Muscle of arm (tissue), 14 donors: ENCODE data around the gene DRC3. TPM values are rescaled to one million over a fixed set of nuclear protein-coding genes. Genes with fewer than 3 reads are reported as not detected.
"Not testable (repeated sequence)": the region's sequence is repeated elsewhere in the genome, so short reads cannot be mapped to it uniquely, and the experiment has no call there.

Source experiments
- DNase-seq: peaks from one replicate; pipeline ENCODE4 v3.0.0-alpha.2; 2013
- long read RNA-seq, 11 donors: transcript quantifications; one replicate each; lab custom pipeline, GENCODE V29; 2026
- polyA plus RNA-seq, 12 donors: library from polyadenylated mRNA; unstranded; fragments of 120-200 nt; gene quantifications; one replicate each; pipeline ENCODE4 v1.2.1, GENCODE V29; 2013; ENCODE audit not compliant: insufficient read length in 12 of 12

Gene DRC3, protein sequence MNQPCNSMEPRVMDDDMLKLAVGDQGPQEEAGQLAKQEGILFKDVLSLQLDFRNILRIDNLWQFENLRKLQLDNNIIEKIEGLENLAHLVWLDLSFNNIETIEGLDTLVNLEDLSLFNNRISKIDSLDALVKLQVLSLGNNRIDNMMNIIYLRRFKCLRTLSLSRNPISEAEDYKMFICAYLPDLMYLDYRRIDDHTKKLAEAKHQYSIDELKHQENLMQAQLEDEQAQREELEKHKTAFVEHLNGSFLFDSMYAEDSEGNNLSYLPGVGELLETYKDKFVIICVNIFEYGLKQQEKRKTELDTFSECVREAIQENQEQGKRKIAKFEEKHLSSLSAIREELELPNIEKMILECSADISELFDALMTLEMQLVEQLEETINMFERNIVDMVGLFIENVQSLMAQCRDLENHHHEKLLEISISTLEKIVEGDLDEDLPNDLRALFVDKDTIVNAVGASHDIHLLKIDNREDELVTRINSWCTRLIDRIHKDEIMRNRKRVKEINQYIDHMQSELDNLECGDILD
- polyA plus RNA-seq = 1 to 10 TPM in 11 of 12 donors, not detected in 1; 3.4 to 9.0 (median 6.0) TPM
- long read RNA-seq, donor 1 = 0 reads
- long read RNA-seq, donor 2 = 0 reads
- long read RNA-seq, donor 3 = 0 reads
- long read RNA-seq, donor 4 = 0 reads
- long read RNA-seq, donor 5 = 0 reads
- long read RNA-seq, donor 6 = 0 reads
- long read RNA-seq, donor 7 = 0 reads
- long read RNA-seq, donor 8, partial matches to known transcripts = 5 of 14 reads
- long read RNA-seq, donor 8, other reads (novel, unspliced or antisense) = 9 of 14 reads
- long read RNA-seq, donor 9 = 0 reads
- long read RNA-seq, donor 10 = 0 reads
- long read RNA-seq, donor 11 = 0 reads

GRCh38 chr17:17972126-17972951, at the start of gene DRC3, which contains the start of gene TOM1L2:
Gene DRC3 (plus strand): TSS chr17:17972862. CDS start chr17:17977599, 4,737 bp downstream.
Gene TOM1L2 (minus strand): TSS chr17:17972400. CDS start chr17:17972313, 87 bp downstream.
- peak; percentile 100 for DNase-seq

DNA sequence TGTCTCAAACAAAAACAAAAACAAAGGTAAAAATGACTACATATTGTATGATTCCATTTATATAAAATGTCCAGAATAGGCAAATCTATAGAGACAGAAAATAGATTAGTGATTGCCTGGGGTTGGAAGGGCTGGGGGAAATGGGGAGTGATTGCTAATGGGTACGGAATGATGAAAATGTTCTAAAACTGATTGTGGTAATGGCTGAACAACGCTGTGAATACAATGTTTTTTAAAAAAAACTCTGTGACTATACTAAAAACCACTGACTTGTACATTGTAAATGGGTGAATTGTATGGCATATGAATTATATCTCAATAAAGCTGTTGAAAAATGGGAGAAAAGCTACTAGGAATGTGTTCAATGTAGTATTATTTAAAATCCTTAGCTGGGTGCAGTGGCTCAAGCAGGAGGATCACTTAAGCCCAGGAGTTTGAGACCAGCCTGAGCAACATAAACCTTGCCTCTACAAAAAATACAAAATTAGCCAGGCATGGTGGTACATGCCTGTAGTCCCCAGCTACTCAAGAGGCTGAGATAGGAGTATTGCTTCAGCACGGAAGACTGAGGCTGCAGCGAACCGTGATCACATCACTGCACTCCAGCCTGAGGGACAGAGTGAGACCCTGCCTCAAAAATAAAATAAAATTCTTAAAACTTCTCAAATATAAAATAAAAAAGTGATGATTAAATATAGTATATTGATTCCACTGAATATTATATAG, 48.4 kb upstream of the DRC3 start:
- DNase-seq = no peak

DNA sequence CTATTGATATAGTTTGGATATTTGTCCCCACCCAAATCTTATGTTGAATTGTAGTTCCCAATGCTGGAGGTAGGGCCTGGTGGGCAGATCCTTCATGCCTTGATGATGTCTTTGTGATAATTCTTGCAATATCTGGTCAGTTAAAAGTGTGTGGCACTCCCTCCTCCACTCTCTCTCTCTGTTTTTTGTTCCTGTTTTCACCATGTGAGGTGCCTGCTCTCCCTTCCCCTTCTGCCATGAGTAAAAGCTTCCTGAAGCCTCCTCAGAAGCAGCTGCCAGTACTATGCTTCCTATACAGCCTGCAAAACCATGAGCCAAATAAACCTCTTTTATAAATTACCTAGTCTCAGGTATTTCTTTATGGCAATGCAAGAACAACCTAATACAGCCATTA, 47.8 kb upstream of the DRC3 start:
- DNase-seq = no peak

GRCh38 chr17:17926036-17926435, 46.6 kb upstream of the DRC3 start:
- no peak for DNase-seq

- DNase-seq = no peak
Observed at GRCh38 chr17:17926840-17927449, 45.7 kb upstream of the DRC3 start.

GRCh38 chr17:17928398-17929287, 44.0 kb upstream of the DRC3 start:
- no peak for DNase-seq

DNA sequence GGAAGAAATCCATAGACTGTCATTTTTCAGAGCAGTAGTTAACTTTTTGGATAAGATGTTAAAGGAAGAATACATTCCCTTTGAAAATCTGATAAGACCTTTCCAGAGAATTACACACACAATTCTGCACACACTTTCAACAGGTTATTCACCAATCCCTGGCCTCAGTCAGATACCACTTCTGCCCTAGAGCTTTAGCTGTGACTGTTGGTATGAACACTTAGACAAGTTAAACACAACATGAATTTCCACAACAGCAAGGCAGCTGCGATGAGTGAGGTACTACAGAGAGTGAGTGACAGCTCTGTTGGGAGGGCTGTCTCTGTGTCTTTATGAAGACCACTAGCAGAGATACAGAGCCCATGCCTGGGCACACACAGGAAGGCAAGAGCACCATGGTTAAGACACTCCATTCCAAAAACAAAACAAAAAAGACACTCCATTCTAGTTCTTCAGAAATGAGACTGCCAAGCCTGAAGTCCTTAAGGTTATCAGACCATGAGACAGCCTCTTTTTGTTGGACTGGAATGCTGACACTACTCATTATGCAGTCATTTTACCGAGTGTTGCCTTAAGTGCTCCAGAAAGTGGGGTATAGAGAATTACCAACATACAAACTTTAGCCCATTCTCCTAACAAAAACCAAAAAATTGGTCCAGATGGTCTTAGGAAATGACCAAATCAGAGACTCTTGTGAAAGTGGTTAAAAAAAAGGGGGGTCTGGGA, 42.8 kb upstream of the DRC3 start:
- no peak for DNase-seq

GRCh38 chr17:17930674-17931073, 42.0 kb upstream of the DRC3 start:
- no peak for DNase-seq

DNA sequence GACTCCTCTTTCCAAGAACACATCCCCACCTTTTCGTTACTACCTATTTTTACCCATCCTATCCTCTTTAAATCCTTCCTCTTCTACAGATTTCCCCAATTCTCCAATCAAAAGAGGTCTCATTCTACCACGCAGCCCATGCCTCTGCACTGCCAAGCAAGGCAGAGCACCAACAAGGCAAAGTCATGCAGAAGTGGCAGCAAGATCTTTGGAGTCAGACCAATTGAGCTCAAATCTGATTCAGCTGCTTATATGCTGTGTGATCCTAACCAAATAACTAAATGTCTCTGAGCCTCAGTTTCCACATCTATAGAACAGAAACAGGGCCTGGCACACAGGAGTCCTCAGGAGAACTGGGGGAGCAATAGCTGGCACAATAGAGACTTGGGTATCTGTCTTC, 41.5 kb upstream of the DRC3 start:
- no peak for DNase-seq

DNA sequence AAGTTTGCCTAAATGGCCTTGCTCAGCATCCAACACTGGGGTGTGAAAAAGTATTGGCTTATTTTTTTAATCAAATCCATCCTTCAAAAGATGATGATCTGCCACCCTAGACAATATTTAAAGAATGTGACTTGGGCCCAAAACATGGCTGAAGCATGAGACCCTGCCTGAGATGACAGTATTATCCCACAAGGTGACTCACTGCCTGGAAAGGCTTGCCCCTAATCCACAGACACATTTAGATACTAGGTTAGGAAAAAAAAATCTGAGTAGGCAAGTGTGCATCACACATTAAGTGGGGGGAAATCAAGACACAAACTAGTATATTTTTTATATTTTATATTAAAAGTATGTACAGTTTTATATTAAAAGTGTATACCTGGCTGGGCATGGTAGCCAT, 38.9 kb upstream of the DRC3 start:
- DNase-seq = no peak

DNA sequence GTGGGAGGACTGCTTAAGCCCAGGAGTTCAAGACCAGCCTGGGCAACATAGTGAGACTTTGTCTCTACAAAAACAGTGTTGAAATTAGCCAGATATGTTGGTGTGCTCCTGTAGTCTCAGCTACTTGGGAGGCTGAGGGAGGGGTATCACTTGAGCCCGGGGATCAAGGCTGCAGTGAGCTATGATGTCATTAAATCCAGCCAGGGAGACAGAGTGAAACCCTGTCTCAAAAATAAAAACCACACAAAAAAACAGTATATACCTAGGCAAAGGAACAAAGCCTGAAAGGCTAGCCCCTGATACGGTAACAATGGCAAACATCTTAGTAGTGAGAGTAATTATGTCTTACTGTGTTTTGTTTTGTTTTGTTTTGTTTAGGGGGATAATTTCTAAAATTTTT, 38.4 kb upstream of the DRC3 start:
- no peak for DNase-seq

- DNase-seq = no peak
Observed at GRCh38 chr17:17934806-17935205, 37.9 kb upstream of the DRC3 start.

DNA sequence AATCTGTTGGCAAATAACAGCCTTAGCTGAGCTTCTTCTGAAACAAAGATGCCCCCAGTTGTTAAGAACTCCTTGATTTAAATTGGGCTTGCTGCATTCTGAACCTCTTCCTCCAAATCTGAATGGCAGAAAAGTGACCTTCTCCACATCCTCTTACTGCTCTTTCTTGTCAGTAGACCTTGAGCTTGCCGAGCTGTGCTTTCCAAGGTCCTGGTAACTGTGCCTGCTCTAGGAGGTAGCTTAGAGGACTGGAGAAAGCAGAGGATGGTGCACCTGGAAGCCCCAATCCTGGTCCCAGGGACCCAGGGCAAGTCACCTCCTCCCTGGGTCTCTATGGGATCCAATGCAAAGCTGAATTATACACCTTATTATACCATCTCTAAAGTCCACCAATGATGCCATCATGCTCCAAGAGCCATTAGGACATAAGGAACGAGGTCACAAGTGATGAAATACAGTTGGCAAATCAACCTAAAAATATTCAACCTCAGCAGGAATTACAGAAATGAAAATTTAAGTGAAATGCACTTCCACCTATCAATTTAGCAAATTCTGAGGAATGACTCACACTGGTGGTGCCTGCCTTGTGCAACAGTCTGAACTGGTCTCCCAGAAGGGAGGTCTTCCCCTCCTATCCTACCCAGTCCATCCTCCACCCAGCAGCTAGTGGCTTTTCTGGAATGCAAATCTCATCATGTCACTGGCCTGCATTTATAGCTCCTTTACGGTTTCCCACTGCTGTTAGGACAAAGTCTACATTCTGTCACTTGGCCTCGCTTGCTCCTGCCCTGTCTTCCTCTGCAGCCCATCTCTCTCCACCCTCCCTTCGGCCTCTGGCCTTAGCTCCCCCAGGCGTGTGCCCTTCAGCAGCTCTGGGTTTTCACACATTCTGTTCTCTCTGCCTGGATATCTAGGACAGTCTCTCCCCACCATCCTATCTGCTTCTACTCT, 37.1 kb upstream of the DRC3 start:
- no peak for DNase-seq

- DNase-seq = no peak
Observed at GRCh38 chr17:17937201-17937853, 35.3 kb upstream of the DRC3 start.

GRCh38 chr17:17937958-17938357, 34.7 kb upstream of the DRC3 start:
- no peak for DNase-seq

- no peak for DNase-seq
Observed at GRCh38 chr17:17938388-17939107, 34.1 kb upstream of the DRC3 start.

DNA sequence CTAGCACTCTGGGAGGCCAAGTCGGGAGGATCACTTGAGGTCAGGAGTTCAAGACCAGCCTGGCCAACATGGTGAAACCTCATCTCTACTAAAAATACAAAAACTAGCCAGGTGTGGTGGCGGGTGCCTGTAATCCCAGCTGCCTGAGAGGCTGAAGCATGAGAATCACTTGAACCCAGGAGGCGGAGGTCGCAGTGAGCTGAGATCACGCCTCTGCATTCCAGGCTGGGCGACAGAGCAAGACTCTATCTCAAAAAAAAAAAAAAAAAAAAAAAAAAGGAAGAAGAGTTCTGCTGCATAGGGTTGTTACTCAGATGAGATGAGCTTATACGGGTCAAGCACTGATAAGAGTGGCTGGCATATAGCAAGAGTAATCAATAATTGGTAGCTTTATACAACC, 32.7 kb upstream of the DRC3 start:
- DNase-seq = not testable (repeated sequence)
